HCT116 (cell line): Measurements from ENCODE around the gene TNFAIP8. TPM values are rescaled to one million over a fixed set of nuclear protein-coding genes. Genes with fewer than 3 reads are reported as not detected.

Source experiments
- ATAC-seq: fragments of 200-7000 bp; cut with Tn5 transposase; 2 replicates; pipeline ENCODE4 v1.9.1; 2020; ENCODE audit warnings: mild to moderate bottlenecking, moderate library complexity
- BruUV-seq: library from RNA; stranded (reverse); fragments of 400-500 nt; replicated peaks from 2 replicates; lab custom pipeline; 2021; lab: Mats Ljungman, UMichigan
- CTCF ChIA-PET: fragments of 300-600 bp; sonication (Branson Sonifier 250); formaldehyde crosslinking; loops from one replicate; lab custom pipeline; 2021; ENCODE audit warnings: antibody characterized with exemption; lab: Charles Lee
- POLR2A ChIA-PET: fragments of 300-600, 350-600 bp; sonication (Branson Sonifier 250); formaldehyde crosslinking; loops from one replicate; lab custom pipeline; 2021; ENCODE audit warnings: antibody characterized with exemption; lab: Charles Lee
- RAD21 ChIA-PET, 2 experiments: fragments of 300-600 bp; sonication (Branson Sonifier 250); formaldehyde crosslinking; loops; one replicate each; lab custom pipeline; 2023; ENCODE audit warnings: low total read pairs in 2 of 2; ENCODE audit not compliant: uncharacterized antibody in 2 of 2, unreplicated experiment in 2 of 2, low non-redundant PET in 1 of 2; lab: Charles Lee
- DNase-seq: peaks from one replicate; pipeline ENCODE4 v3.0.0-alpha.2; 2010; ENCODE audit warnings: low read depth, low spot score
- H2AFZ ChIP-seq: fragments of 200-600 bp; shearing (Covaris generic), sonication (generic); 2 replicates; pipeline ENCODE4 v1.6.1; 2017; ENCODE audit warnings: low read depth, mixed run types, mixed read lengths, antibody characterized with exemption, low read length; ENCODE audit not compliant: poor library complexity, severe bottlenecking
- H3K27ac ChIP-seq: 2 replicates; pipeline ENCODE4 v1.5.1; 2012; ENCODE audit warnings: low read depth, low read length
- H3K27me3 ChIP-seq: fragments of 200-600 bp; sonication (generic); 2 replicates; pipeline ENCODE4 v1.6.1; 2016; ENCODE audit warnings: mixed run types, low read length, mixed read lengths; ENCODE audit not compliant: insufficient read depth
- H3K36me3 ChIP-seq, 2 experiments: fragments of 200-500 bp in 1 of 2; fragments of 200-600 bp in 1 of 2; sonication (Bioruptor generic) in 1 of 2; sonication (generic) in 1 of 2; 2 replicates each; pipeline versions ENCODE4 v1.5.1 to v1.6.1; 2014 to 2016; ENCODE audit warnings: low read length in 2 of 2, inconsistent platforms in 1 of 2, mixed read lengths in 1 of 2, mixed run types in 1 of 2; ENCODE audit not compliant: insufficient read depth in 2 of 2, control insufficient read depth in 1 of 2
- H3K4me1 ChIP-seq, 2 experiments: fragments of 200-600 bp in 1 of 2; sonication (generic) in 1 of 2; 2 replicates each; pipeline versions ENCODE4 v1.5.1 to v1.6.1; 2012 to 2017; ENCODE audit warnings: low read length in 2 of 2, inconsistent platforms in 1 of 2, mild to moderate bottlenecking in 1 of 2, mixed read lengths in 1 of 2, mixed run types in 1 of 2, moderate library complexity in 1 of 2; ENCODE audit not compliant: insufficient read depth in 2 of 2, control insufficient read depth in 1 of 2
- H3K4me2 ChIP-seq: fragments of 200-600 bp; sonication (generic); 2 replicates; pipeline ENCODE4 v1.6.1; 2017; ENCODE audit warnings: mixed run types, low read length, mixed read lengths
- H3K4me3 ChIP-seq, 2 experiments: fragments of 200-600 bp in 1 of 2; sonication (generic) in 1 of 2; replicated peaks in 1 of 2; 2 replicates each; pipeline ENCODE4 v1.5.1; 2011 to 2016; ENCODE audit warnings: low read length in 2 of 2, control low read depth in 1 of 2, low read depth in 1 of 2, mild to moderate bottlenecking in 1 of 2, mixed read lengths in 1 of 2, mixed run types in 1 of 2
- H3K79me2 ChIP-seq: fragments of 200-600 bp; sonication (generic); 2 replicates; pipeline ENCODE4 v1.6.1; 2017; ENCODE audit warnings: mild to moderate bottlenecking, mixed run types, low read length, moderate library complexity, mixed read lengths; ENCODE audit not compliant: insufficient read depth
- H3K9ac ChIP-seq: fragments of 200-600 bp; sonication (generic); 2 replicates; pipeline ENCODE4 v1.6.1; 2016; ENCODE audit warnings: low read length, mixed read lengths
- H3K9me2 ChIP-seq: fragments of 200-600 bp; sonication (generic), shearing (Covaris generic); 2 replicates; pipeline ENCODE4 v1.6.1; 2017; ENCODE audit warnings: mixed run types, mild to moderate bottlenecking, moderate library complexity; ENCODE audit not compliant: insufficient read depth
- H3K9me3 ChIP-seq, 2 experiments: fragments of 200-500 bp in 1 of 2; fragments of 200-600 bp in 1 of 2; sonication (Bioruptor generic) in 1 of 2; sonication (generic) in 1 of 2; 2 replicates each; pipeline ENCODE4 v1.6.1; 2014 to 2017; ENCODE audit warnings: low read length in 2 of 2, mixed read lengths in 2 of 2, inconsistent platforms in 1 of 2, low read depth in 1 of 2, mild to moderate bottlenecking in 1 of 2, mixed run types in 1 of 2, moderate library complexity in 1 of 2; ENCODE audit not compliant: control insufficient read depth in 1 of 2, insufficient read depth in 1 of 2
- H4K20me1 ChIP-seq: fragments of 200-600 bp; sonication (generic), shearing (Covaris generic); 2 replicates; pipeline ENCODE4 v1.6.1; 2017; ENCODE audit warnings: mixed run types, mild to moderate bottlenecking, moderate library complexity; ENCODE audit not compliant: insufficient read depth
- ATF3 ChIP-seq: IDR thresholded peaks from 2 replicates; pipeline ENCODE4 v1.6.1; 2012
- CBX3 ChIP-seq: IDR thresholded peaks from 2 replicates; pipeline ENCODE4 v1.6.1; 2012; ENCODE audit warnings: low read depth
- CEBPB ChIP-seq: IDR thresholded peaks from 2 replicates; pipeline ENCODE4 v1.6.1; 2012; ENCODE audit warnings: low read depth
- CTCF ChIP-seq, 3 experiments: fragments of 200-600 bp in 1 of 3; sonication (generic) in 1 of 3; IDR thresholded peaks in 2 of 3; conservative IDR thresholded peaks in 1 of 3; 2 replicates each; pipeline ENCODE4 v1.5.1; 2012 to 2017; ENCODE audit warnings: low read depth in 2 of 3, low read length in 2 of 3, antibody characterized with exemption in 1 of 3, borderline replicate concordance in 1 of 3, control low read depth in 1 of 3, mild to moderate bottlenecking in 1 of 3, mixed read lengths in 1 of 3, mixed run types in 1 of 3, moderate library complexity in 1 of 3; ENCODE audit not compliant: insufficient read depth in 1 of 3
- EGR1 ChIP-seq: IDR thresholded peaks from 2 replicates; pipeline ENCODE4 v1.6.1; 2012; ENCODE audit warnings: low read depth
- ELF1 ChIP-seq: IDR thresholded peaks from 2 replicates; pipeline ENCODE4 v1.6.1; 2012; ENCODE audit warnings: low read depth, borderline replicate concordance
- EZH2 ChIP-seq: fragments of 200-600 bp; sonication (generic); IDR thresholded peaks from 2 replicates; pipeline ENCODE4 v1.6.1; 2017; ENCODE audit warnings: antibody characterized with exemption, mixed run types
- EZH2phosphoT487 ChIP-seq: fragments of 200-600 bp; IDR thresholded peaks from 2 replicates; pipeline ENCODE4 v1.6.1; 2018; ENCODE audit warnings: antibody characterized with exemption, borderline replicate concordance
- FOSL1 ChIP-seq: IDR thresholded peaks from 2 replicates; pipeline ENCODE4 v1.6.1; 2012; ENCODE audit warnings: low read depth
- JUND ChIP-seq: IDR thresholded peaks from 2 replicates; pipeline ENCODE4 v1.6.1; 2012
- MAX ChIP-seq: IDR thresholded peaks from 2 replicates; pipeline ENCODE4 v1.6.1; 2012
- POLR2A ChIP-seq: IDR thresholded peaks from 2 replicates; pipeline ENCODE4 v1.7.0; 2011; ENCODE audit warnings: borderline replicate concordance; ENCODE audit not compliant: insufficient read depth, insufficient read length; ENCODE audit errors: extremely low read depth
- RAD21 ChIP-seq: IDR thresholded peaks from 2 replicates; pipeline ENCODE4 v1.6.1; 2012; ENCODE audit warnings: low read depth, mild to moderate bottlenecking
- SIN3A ChIP-seq: IDR thresholded peaks from 2 replicates; pipeline ENCODE4 v1.6.1; 2012; ENCODE audit warnings: low read depth
- SP1 ChIP-seq: IDR thresholded peaks from 2 replicates; pipeline ENCODE4 v1.6.1; 2012; ENCODE audit warnings: low read depth
- SRF ChIP-seq: IDR thresholded peaks from 2 replicates; pipeline ENCODE4 v1.6.1; 2012; ENCODE audit warnings: low read depth
- TCF7L2 ChIP-seq: IDR thresholded peaks from 2 replicates; pipeline ENCODE4 v1.7.0; 2011; ENCODE audit warnings: borderline replicate concordance, inconsistent platforms; ENCODE audit not compliant: insufficient read depth, insufficient read length; ENCODE audit errors: extremely low read depth
- YY1 ChIP-seq: IDR thresholded peaks from 2 replicates; pipeline ENCODE4 v1.6.1; 2011; ENCODE audit warnings: low read length, low read depth, moderate library complexity, mild to moderate bottlenecking; ENCODE audit not compliant: insufficient replicate concordance; ENCODE audit errors: extremely low read depth
- intact Hi-C: fragments of 100-400 bp; cut with micrococcal nuclease; formaldehyde crosslinking; loops from 2 replicates; pipeline ENCODE4 v1.10.0; 2022
- total RNA-seq: library from RNA; stranded (reverse); gene quantifications from one replicate; pipeline ENCODE4 v1.2.1, GENCODE V29; 2021; ENCODE audit not compliant: unreplicated experiment
- TF ChIP-seq, protein P1 (sequence below): IDR thresholded peaks from 2 replicates; pipeline ENCODE4 v1.6.1; 2011; ENCODE audit warnings: mild to moderate bottlenecking, low read length, moderate library complexity; ENCODE audit not compliant: insufficient replicate concordance; ENCODE audit errors: extremely low read depth
- TF ChIP-seq, protein P2 (sequence below): IDR thresholded peaks from 2 replicates; pipeline ENCODE4 v1.6.1; 2012; ENCODE audit warnings: low read depth

The TNFAIP8 gene
- total RNA-seq, 1 experiment from 2014 or later = 18.4 TPM

DNA sequence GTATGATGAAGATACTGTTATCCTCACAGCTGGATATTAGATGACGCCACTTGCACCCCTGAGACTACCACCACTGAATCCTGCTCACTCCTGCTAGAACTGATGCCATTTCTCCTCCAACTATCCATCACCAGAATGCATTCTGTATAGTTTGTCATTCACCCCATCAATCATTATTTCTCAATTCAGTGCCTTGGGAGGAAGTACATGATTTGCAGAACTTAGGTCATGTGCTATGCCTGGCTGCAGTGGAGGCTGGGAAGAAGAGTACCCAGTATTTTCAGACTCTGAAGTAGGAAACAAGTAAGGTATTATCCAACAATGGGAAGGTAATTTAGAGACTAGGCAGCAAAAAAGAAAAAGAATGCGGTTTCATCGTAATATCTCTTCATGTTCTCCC lies 70.2 kb downstream of the TNFAIP8 start:
- Histone ChIP-seq H3K4me1 (no peaks in the 10 kb centered on the region), H3K9me2 (no peaks in the 10 kb centered on the region), H3K4me3 (no peak overlapping the region), H3K36me3 (no peaks in the 10 kb centered on the region), H3K27ac (no peak overlapping the region), H3K9ac (no peak overlapping the region), H3K27me3 (no peaks in the 10 kb centered on the region), H3K79me2 (no peaks in the 10 kb centered on the region), H3K9me3 (no peaks in the 10 kb centered on the region), H2AFZ (no peak overlapping the region), H4K20me1 (no peaks in the 10 kb centered on the region), H3K4me2 (no peak overlapping the region)
- POLR2A ChIA-PET = no interaction called here
- DNase-seq = no peak
- CTCF ChIA-PET = no interaction called here
- TF ChIP-seq SP1 (no peak), CTCF (IDR thresholded peaks at IDR 0.05 in 2 of 3, conservative IDR thresholded peaks at IDR 0.05 in 1 of 3; ENCODE audit: borderline replicate concordance in 1 of 3, insufficient read depth in 1 of 3, low read depth in 2 of 3, low read length in 2 of 3) (no peak), EGR1 (no peak), FOSL1 (no peak), EZH2phosphoT487 (no peak), YY1 (no peak), ELF1 (no peak), EZH2 (no peak), SIN3A (no peak), CBX3 (no peak), MAX (no peak), POLR2A (no peak), ATF3 (no peak), RAD21 (no peak), JUND (no peak), CEBPB (no peak), TCF7L2 (no peak), SRF (no peak)
- TF ChIP-seq, protein P1, sequence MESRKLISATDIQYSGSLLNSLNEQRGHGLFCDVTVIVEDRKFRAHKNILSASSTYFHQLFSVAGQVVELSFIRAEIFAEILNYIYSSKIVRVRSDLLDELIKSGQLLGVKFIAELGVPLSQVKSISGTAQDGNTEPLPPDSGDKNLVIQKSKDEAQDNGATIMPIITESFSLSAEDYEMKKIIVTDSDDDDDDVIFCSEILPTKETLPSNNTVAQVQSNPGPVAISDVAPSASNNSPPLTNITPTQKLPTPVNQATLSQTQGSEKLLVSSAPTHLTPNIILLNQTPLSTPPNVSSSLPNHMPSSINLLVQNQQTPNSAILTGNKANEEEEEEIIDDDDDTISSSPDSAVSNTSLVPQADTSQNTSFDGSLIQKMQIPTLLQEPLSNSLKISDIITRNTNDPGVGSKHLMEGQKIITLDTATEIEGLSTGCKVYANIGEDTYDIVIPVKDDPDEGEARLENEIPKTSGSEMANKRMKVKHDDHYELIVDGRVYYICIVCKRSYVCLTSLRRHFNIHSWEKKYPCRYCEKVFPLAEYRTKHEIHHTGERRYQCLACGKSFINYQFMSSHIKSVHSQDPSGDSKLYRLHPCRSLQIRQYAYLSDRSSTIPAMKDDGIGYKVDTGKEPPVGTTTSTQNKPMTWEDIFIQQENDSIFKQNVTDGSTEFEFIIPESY = no peak
- TF ChIP-seq, protein P2, sequence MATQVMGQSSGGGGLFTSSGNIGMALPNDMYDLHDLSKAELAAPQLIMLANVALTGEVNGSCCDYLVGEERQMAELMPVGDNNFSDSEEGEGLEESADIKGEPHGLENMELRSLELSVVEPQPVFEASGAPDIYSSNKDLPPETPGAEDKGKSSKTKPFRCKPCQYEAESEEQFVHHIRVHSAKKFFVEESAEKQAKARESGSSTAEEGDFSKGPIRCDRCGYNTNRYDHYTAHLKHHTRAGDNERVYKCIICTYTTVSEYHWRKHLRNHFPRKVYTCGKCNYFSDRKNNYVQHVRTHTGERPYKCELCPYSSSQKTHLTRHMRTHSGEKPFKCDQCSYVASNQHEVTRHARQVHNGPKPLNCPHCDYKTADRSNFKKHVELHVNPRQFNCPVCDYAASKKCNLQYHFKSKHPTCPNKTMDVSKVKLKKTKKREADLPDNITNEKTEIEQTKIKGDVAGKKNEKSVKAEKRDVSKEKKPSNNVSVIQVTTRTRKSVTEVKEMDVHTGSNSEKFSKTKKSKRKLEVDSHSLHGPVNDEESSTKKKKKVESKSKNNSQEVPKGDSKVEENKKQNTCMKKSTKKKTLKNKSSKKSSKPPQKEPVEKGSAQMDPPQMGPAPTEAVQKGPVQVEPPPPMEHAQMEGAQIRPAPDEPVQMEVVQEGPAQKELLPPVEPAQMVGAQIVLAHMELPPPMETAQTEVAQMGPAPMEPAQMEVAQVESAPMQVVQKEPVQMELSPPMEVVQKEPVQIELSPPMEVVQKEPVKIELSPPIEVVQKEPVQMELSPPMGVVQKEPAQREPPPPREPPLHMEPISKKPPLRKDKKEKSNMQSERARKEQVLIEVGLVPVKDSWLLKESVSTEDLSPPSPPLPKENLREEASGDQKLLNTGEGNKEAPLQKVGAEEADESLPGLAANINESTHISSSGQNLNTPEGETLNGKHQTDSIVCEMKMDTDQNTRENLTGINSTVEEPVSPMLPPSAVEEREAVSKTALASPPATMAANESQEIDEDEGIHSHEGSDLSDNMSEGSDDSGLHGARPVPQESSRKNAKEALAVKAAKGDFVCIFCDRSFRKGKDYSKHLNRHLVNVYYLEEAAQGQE = no peak
- intact Hi-C loops = no loop called here
- no TSS peak for BruUV-seq
- ATAC-seq = no peak
- RAD21 ChIA-PET = no interaction called here
